Adrenal gland (tissue), 5 donors: ENCODE data around the gene ZSCAN12.

Experiments
- CTCF ChIP-seq, 6 experiments: fragments of 450-650 bp in 4 of 6; fragments of 200-600 bp in 2 of 6; sonication (generic) in 1 of 6; IDR thresholded peaks; 1 replicate in 5 of 6; 2 replicates in 1 of 6; pipeline versions ENCODE4 v1.5.1 to v1.8.0; 2016 to 2021; ENCODE audit warnings: antibody characterized with exemption in 6 of 6, mild to moderate bottlenecking in 2 of 6, moderate library complexity in 1 of 6
- POLR2A ChIP-seq, 2 donors: fragments of 450-650 bp; IDR thresholded peaks; one replicate each; pipeline ENCODE4 v1.6.1; 2017; ENCODE audit warnings: antibody characterized with exemption in 2 of 2, mild to moderate bottlenecking in 2 of 2, moderate library complexity in 1 of 2
- donor health status: DM: no; HTN: no; CAD: no.

- no peak for TF ChIP-seq CTCF (IDR thresholded peaks at IDR 0.05)
- TF ChIP-seq POLR2A (IDR thresholded peaks at IDR 0.05), result no peak
Observed at GRCh38 chr6:28407401-28407800, 7.9 kb upstream of the ZSCAN12 start.
